Transverse colon (tissue), 4 donors: Measurements from ENCODE around the gene DENND2D. TPM values are rescaled to one million over a fixed set of nuclear protein-coding genes. Genes with fewer than 3 reads are reported as not detected.

ENCODE experiments used
- DNase-seq: peaks from one replicate; pipeline ENCODE4 v3.0.0-alpha.2; 2019
- H3K27ac ChIP-seq, 4 donors: fragments of 200-600 bp; sonication (generic); 2 replicates each; pipeline ENCODE4 v1.5.1; 2016 to 2018; ENCODE audit warnings: inconsistent platforms in 4 of 4
- H3K27me3 ChIP-seq: fragments of 200-600 bp; sonication (generic); 2 replicates; pipeline ENCODE4 v1.5.1; 2017; ENCODE audit warnings: inconsistent platforms
- H3K36me3 ChIP-seq, 4 donors: fragments of 200-600 bp; sonication (generic); 2 replicates each; pipeline ENCODE4 v1.5.1; 2017 to 2019; ENCODE audit warnings: inconsistent platforms in 4 of 4
- H3K4me1 ChIP-seq, 4 donors: fragments of 200-600 bp; sonication (generic); 2 replicates each; pipeline ENCODE4 v1.5.1; 2017 to 2020; ENCODE audit warnings: inconsistent platforms in 4 of 4
- H3K4me3 ChIP-seq, 4 donors: fragments of 200-600 bp; sonication (generic); 1 replicate in 1 of 4; 2 replicates in 3 of 4; pipeline versions ENCODE4 v1.5.1 to v1.6.1; 2017 to 2019; ENCODE audit warnings: inconsistent platforms in 4 of 4
- H3K9me3 ChIP-seq, 2 donors: fragments of 200-600 bp; sonication (generic); 2 replicates each; pipeline ENCODE4 v1.5.1; 2017 to 2019; ENCODE audit warnings: inconsistent platforms in 2 of 2
- EP300 ChIP-seq: sonication (generic); formaldehyde crosslinking; IDR thresholded peaks from one replicate; pipeline ENCODE4 v1.6.1; 2017; ENCODE audit warnings: antibody characterized with exemption, low read depth
- POLR2A ChIP-seq: fragments of 450-650 bp; IDR thresholded peaks from one replicate; pipeline ENCODE4 v1.6.1; 2016; ENCODE audit warnings: antibody characterized with exemption, mild to moderate bottlenecking, moderate library complexity
- POLR2AphosphoS5 ChIP-seq, 3 donors: sonication (generic); formaldehyde crosslinking; IDR thresholded peaks; one replicate each; pipeline ENCODE4 v1.6.1; 2016; ENCODE audit warnings: antibody characterized with exemption in 3 of 3
- WGBS, 2 donors: methylation state at CpG; one replicate each; pipeline ENCODE4 v1.1.5; 2018; ENCODE audit warnings: low coverage in 1 of 2; 5-methylcytosine and 5-hydroxymethylcytosine counted together
- in situ Hi-C, 4 donors: fragments of 200-750 bp; cut with MboI; loops; one replicate each; pipeline versions ENCODE4 v1.15.0 to v1.15.1; 2017; ENCODE audit warnings: low sequenced_read_pairs in 3 of 4, low pct_ligation_motif_present in 1 of 4, low pct_unique_long_range_greater_than_20kb in 1 of 4
- intact Hi-C: fragments of 100-400 bp; cut with DNase I; formaldehyde crosslinking; loops from one replicate; pipeline ENCODE4 v1.15.1; 2023; ENCODE audit warnings: low total_unique reads
- total RNA-seq, 4 donors: library from RNA; depleted of rRNA; stranded (reverse); fragments of >200 nt; gene quantifications; one replicate each; pipeline ENCODE4 v1.1.0, GENCODE V29; 2016
- TF ChIP-seq, protein P1 (sequence below), 5 experiments: fragments of 200-600 bp in 3 of 5; fragments of 450-650 bp in 2 of 5; sonication (generic) in 3 of 5; IDR thresholded peaks; 1 replicate in 2 of 5; 2 replicates in 3 of 5; pipeline ENCODE4 v1.5.1; 2016 to 2017; ENCODE audit warnings: antibody characterized with exemption in 5 of 5, inconsistent platforms in 3 of 5, mild to moderate bottlenecking in 2 of 5, moderate library complexity in 1 of 5

The DENND2D gene
- total RNA-seq, 4 donors from 2014 or later: 43.4 to 61.0 (median 50.7) TPM

GRCh38 chr1:111220302-111220890 lies 19.9 kb upstream of the DENND2D start:
- Histone ChIP-seq H3K36me3 (no peaks in the 10 kb centered on the region), H3K27ac (peak overlapping the region in 2 of 4 donors; percentile 43 to 50), H3K27me3 (no peaks in the 10 kb centered on the region), H3K9me3 (no peaks in the 10 kb centered on the region), H3K4me1 (peaks cover 0 to 19% (median 6%) of the 10 kb centered on the region in 4 donors), H3K4me3 (no peak overlapping the region)
- 79 to 87% methylated on average over 4 to 6 of the region's 6 CpGs for WGBS, 2 donors
- in situ Hi-C loops: loop anchor here (5.0 to 25.0 kb wide), 6 partner anchors 174 to 544 kb away; partner anchors contain the start of genes DDX20 (in 1 of the 4) and RAP1A (in 1 of the 4)
- no peak for TF ChIP-seq POLR2AphosphoS5 (IDR thresholded peaks at IDR 0.05)
- no peak for TF ChIP-seq EP300
- TF ChIP-seq POLR2A: no peak
- TF ChIP-seq, protein P1, sequence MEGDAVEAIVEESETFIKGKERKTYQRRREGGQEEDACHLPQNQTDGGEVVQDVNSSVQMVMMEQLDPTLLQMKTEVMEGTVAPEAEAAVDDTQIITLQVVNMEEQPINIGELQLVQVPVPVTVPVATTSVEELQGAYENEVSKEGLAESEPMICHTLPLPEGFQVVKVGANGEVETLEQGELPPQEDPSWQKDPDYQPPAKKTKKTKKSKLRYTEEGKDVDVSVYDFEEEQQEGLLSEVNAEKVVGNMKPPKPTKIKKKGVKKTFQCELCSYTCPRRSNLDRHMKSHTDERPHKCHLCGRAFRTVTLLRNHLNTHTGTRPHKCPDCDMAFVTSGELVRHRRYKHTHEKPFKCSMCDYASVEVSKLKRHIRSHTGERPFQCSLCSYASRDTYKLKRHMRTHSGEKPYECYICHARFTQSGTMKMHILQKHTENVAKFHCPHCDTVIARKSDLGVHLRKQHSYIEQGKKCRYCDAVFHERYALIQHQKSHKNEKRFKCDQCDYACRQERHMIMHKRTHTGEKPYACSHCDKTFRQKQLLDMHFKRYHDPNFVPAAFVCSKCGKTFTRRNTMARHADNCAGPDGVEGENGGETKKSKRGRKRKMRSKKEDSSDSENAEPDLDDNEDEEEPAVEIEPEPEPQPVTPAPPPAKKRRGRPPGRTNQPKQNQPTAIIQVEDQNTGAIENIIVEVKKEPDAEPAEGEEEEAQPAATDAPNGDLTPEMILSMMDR (IDR thresholded peaks at IDR 0.05): no peak
- no peak for DNase-seq
- intact Hi-C loops: loop anchor here (5.0 kb wide), 1 partner anchor 182 kb away; no protein-coding TSS in a partner anchor

DNA sequence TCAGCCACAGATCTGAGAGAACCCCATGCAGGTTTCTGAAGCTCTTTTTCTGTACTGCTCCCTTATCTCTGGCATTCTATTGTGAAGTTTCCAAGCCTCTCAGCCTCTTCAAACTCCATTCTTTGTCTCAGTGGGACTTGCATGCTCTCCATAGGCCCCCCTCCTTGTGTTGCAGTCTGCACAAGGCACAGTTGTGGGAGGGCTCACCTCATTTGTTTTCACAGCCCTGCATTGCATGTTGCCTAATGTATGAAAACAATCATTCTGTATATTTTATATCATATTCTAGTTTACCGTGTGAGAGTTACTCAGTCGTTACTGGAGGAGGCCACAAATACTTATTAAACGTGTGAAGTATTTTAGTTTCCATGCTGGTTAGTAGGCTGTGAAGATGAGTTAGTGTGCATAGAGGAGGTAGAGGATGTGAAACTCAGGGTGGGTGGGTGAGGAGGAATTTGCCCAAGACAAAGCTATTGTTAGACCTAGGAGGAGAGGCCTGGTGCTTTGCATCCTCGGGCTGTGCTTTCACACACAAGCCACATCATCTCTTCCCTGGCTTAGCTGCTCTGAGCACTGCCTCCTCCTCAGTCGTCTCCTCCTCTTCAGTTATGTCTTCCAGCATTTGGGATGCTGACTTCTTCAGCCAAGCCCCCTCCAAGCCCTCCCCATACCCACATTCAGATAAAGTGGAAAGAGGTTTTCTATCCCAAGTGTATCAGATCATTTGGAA lies 19.3 kb upstream of the DENND2D start:
- no peak for TF ChIP-seq POLR2A
- TF ChIP-seq EP300: no peak
- TF ChIP-seq, protein P1 (IDR thresholded peaks at IDR 0.05): no peak
- TF ChIP-seq POLR2AphosphoS5 (IDR thresholded peaks at IDR 0.05): no peak
- no peaks in the 10 kb centered on the region for H3K36me3 ChIP-seq
- 57 to 88% methylated on average over 4 to 5 of the region's 5 CpGs for WGBS, 2 donors
- peak; percentile 41 for DNase-seq
- no peaks in the 10 kb centered on the region for H3K9me3 ChIP-seq
- peak overlapping the region; percentile 23 to 50 (median 42) for H3K27ac ChIP-seq
- H3K4me3 ChIP-seq: no peak overlapping the region
- H3K27me3 ChIP-seq: no peaks in the 10 kb centered on the region
- in situ Hi-C loops (loop anchor here (5.0 to 25.0 kb wide), 6 partner anchors 175 to 545 kb away; partner anchors contain the start of genes DDX20 (in 1 of the 4) and RAP1A (in 1 of the 4)), intact Hi-C loops (loop anchor here (5.0 kb wide), 1 partner anchor 183 kb away; no protein-coding TSS in a partner anchor)
- peaks cover 0 to 19% (median 6%) of the 10 kb centered on the region in 4 donors for H3K4me1 ChIP-seq

GRCh38 chr1:111218701-111219556 lies 18.5 kb upstream of the DENND2D start:
- in situ Hi-C loops: loop anchor here in 1 of 4 donors (25.0 kb wide), 2 partner anchors 393 to 543 kb away; partner anchors contain the start of genes DDX20 and RAP1A
- Histone ChIP-seq H3K27me3 (no peaks in the 10 kb centered on the region), H3K36me3 (no peaks in the 10 kb centered on the region), H3K27ac (peak overlapping the region in 3 of 4 donors; percentile 23 to 43 (median 40)), H3K9me3 (no peaks in the 10 kb centered on the region), H3K4me1 (peaks cover 0 to 19% (median 6%) of the 10 kb centered on the region in 4 donors), H3K4me3 (no peak overlapping the region)
- DNase-seq: no peak
- intact Hi-C loops: no loop called here
- 81 to 82% methylated on average over 4 to 8 of the region's 8 CpGs for WGBS, 2 donors
- TF ChIP-seq POLR2A (no peak), EP300 (no peak), POLR2AphosphoS5 (IDR thresholded peaks at IDR 0.05) (no peak)
- TF ChIP-seq, protein P1 (IDR thresholded peaks at IDR 0.05): no peak
